VCaP (cell line): Measurements from ENCODE around the gene GLS.
"Not testable (repeated sequence)": the region's sequence is repeated elsewhere in the genome, so short reads cannot be mapped to it uniquely, and the experiment has no call there.

Experiments used
- H3K27ac ChIP-seq: fragments of 450-650 bp; 2 replicates; pipeline ENCODE4 v1.5.1; 2017
- TF ChIP-seq, protein P1 (sequence below): fragments of 450-650 bp; conservative IDR thresholded peaks from 2 replicates; pipeline ENCODE4 v1.5.1; 2017; ENCODE audit warnings: mild to moderate bottlenecking, moderate library complexity

Gene GLS

GRCh38 chr2:190867832-190868231 lies 12.8 kb upstream of the GLS start:
- no peak overlapping the region for H3K27ac ChIP-seq
- TF ChIP-seq, protein P1, sequence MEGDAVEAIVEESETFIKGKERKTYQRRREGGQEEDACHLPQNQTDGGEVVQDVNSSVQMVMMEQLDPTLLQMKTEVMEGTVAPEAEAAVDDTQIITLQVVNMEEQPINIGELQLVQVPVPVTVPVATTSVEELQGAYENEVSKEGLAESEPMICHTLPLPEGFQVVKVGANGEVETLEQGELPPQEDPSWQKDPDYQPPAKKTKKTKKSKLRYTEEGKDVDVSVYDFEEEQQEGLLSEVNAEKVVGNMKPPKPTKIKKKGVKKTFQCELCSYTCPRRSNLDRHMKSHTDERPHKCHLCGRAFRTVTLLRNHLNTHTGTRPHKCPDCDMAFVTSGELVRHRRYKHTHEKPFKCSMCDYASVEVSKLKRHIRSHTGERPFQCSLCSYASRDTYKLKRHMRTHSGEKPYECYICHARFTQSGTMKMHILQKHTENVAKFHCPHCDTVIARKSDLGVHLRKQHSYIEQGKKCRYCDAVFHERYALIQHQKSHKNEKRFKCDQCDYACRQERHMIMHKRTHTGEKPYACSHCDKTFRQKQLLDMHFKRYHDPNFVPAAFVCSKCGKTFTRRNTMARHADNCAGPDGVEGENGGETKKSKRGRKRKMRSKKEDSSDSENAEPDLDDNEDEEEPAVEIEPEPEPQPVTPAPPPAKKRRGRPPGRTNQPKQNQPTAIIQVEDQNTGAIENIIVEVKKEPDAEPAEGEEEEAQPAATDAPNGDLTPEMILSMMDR = no peak

- H3K27ac ChIP-seq = no peak overlapping the region
- TF ChIP-seq, protein P1 = no peak
Observed at GRCh38 chr2:190869721-190870120, 10.9 kb upstream of the GLS start.

DNA sequence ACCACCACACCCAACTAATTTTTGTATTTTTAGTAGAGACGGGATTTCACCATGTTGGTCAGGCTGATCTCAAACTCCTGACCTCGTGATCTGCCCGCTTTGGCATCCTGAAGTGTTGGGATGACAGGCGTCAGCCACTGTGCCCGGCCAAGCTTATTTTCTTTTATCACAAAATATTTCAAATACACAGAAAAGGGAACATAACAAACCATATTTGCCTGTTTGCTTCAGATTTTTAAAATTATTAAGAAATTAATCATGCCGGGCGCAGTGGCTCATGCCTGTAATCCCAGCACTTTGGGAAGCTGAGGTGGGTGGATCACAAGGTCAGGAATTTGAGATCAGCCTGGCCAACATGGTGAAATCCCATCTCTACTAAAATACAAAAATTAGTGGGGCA lies 7.2 kb upstream of the GLS start:
- not testable (repeated sequence) for H3K27ac ChIP-seq

GRCh38 chr2:190875891-190876290 lies 4.7 kb upstream of the GLS start:
- H3K27ac ChIP-seq = no peak overlapping the region
- TF ChIP-seq, protein P1 = no peak

DNA sequence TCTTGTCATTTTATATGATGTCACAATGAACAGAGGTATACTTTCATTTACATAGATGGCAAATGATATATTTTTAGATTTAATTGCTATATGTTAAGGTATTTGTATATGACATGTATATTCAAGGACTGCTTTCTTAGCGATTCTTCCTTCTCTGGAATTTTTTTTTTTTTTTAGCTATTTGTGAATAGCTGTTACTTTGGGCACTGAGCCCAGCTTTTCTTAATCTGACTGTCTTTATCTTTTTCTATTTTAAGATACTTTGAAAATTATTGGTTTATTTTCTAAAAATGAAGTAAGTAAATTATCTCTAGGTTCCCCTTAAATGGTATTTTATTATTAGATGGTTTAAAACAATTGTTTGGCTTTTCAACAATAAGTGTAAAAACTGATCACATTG lies 4.0 kb upstream of the GLS start:
- TF ChIP-seq, protein P1 = no peak
- H3K27ac ChIP-seq = no peak overlapping the region

DNA sequence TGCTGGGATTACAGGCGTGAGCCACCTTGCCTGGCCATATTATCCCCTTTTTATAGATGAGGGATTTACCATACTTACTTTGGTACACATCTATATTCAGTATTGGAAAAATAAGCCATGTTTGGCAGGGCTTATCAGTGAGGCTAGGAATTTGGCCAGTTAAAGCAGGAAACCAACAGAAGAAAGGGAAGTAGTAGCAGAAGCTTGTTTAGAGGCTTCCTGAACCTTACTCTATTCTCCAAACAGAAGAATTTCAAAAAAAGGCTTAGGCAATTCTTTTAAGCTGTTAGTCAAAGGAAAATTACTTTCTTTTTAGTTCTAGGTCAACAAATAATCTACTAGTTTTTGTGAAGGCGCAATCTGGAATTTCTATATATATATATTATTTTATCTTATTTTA lies 3.2 kb upstream of the GLS start:
- TF ChIP-seq, protein P1 = no peak
- H3K27ac ChIP-seq = no peak overlapping the region

DNA sequence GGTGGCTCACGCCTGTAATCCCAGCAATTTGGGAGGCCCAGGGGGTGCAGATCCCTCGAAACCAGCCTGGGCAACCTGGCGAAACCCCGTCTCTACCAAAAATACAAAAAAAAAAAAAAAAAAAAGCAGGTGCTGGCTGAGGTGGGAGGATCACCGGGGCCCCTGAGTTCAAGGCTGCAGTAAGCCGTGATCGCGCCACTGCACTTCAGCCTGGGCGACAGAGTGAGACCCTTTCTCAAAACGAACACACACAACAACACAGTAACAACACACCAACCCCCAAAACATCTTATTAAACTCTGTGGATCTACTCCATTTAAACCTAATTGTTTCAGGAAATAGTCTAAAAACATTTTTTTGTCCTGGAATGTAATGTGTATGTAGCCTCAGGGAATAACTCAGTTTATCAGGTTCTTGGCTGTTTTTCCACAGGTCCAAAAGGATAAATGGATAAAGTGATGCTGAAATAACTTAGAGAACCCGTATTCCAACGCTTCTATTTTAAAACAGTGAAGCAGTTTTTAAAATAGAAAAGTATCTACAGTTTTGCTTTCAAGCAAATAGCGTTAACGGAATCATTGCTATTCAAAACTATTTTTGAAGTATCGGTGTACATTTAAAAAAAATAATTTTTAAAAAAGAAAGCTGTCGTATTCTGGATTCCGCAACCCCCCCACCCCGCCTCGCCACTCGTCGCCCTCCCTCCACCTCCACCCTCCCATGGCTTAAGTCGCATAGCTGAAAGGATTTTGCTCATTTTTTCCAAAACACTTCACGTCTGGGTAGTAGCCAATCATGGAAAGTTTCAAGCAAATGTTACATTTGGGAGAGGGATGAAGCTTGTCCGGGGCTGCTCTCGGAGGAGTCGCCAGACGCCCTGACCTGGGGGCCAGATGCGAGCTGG lies 895 bp upstream of the GLS start:
- H3K27ac ChIP-seq = peak overlapping the region; percentile 87
- TF ChIP-seq, protein P1 = no peak

GRCh38 chr2:190881084-190881597 lies 520 bp downstream of the GLS start:
- TF ChIP-seq, protein P1 = no peak
- peak overlapping the region; percentile 87 for H3K27ac ChIP-seq
